ENCODE measurements around the gene MSL3B.

The MSL3B gene

GRCh38 chr2:233867993-233868532 lies at the start of gene MSL3B (continued):
- peak; percentile 99 for TF ChIP-seq HNRNPLL (IDR thresholded peaks at IDR 0.05; ENCODE audit: low read depth, low read length, poor library complexity, severe bottlenecking)
- TF ChIP-seq STAG1 (CRISPR knock-in tag; IDR thresholded peaks at IDR 0.05; ENCODE audit: borderline replicate concordance), result no peak
- TF ChIP-seq PRMT5 (CRISPR knock-in tag; IDR thresholded peaks at IDR 0.05), result no peak
- no peak for TF ChIP-seq TCF7L2 (IDR thresholded peaks at IDR 0.05; ENCODE audit: low read depth, low read length)
- TF ChIP-seq ZNF282 (CRISPR knock-in tag; IDR thresholded peaks at IDR 0.05), result no peak
- no peak for TF ChIP-seq ZBTB8A (IDR thresholded peaks at IDR 0.05; ENCODE audit: partially characterized antibody)
- no peak for TF ChIP-seq RNF219 (CRISPR knock-in tag; IDR thresholded peaks at IDR 0.05)
- no peak for TF ChIP-seq EP300 (IDR thresholded peaks at IDR 0.05; ENCODE audit: low read length)
- no peak for TF ChIP-seq HES1 (IDR thresholded peaks at IDR 0.05; ENCODE audit: low read depth)
- peak; percentile 45; the same call in 1 of the 2 replicates for TF ChIP-seq HCFC1 (IDR thresholded peaks at IDR 0.05; ENCODE audit: low read depth, low read length)
- no peak for TF ChIP-seq ZNF232 (CRISPR knock-in tag; IDR thresholded peaks at IDR 0.05)
- no peak for TF ChIP-seq ZNF146 (CRISPR knock-in tag; IDR thresholded peaks at IDR 0.05; ENCODE audit: unreplicated experiment)
- TF ChIP-seq DIDO1 (tag; IDR thresholded peaks at IDR 0.05; ENCODE audit: low read depth), result no peak
- TF ChIP-seq PURB (CRISPR knock-in tag; IDR thresholded peaks at IDR 0.05; ENCODE audit: low read depth), result no peak
- no peak for TF ChIP-seq MEF2D (tag; conservative IDR thresholded peaks at IDR 0.05; ENCODE audit: low read depth)
- no peak for TF ChIP-seq NFIX (CRISPR knock-in tag; IDR thresholded peaks at IDR 0.05; ENCODE audit: low read depth)
- TF ChIP-seq NCOA4 (IDR thresholded peaks at IDR 0.05; ENCODE audit: partially characterized antibody), result no peak
- no peak for TF ChIP-seq STAT5B (CRISPR knock-in tag; IDR thresholded peaks at IDR 0.05)
- TF ChIP-seq EGR1 (conservative IDR thresholded peaks at IDR 0.05), result peak; percentile 75
- no peak for TF ChIP-seq BRD4 (IDR thresholded peaks at IDR 0.05)
- TF ChIP-seq PML (IDR thresholded peaks at IDR 0.05; ENCODE audit: low read length), result no peak
- no peak for TF ChIP-seq PTTG1 (tag; IDR thresholded peaks at IDR 0.05; ENCODE audit: low read depth)
- no peak for TF ChIP-seq ZZZ3 (IDR thresholded peaks at IDR 0.05)
- TF ChIP-seq ZBTB33 (CRISPR knock-in tag; IDR thresholded peaks at IDR 0.05), result no peak
- TF ChIP-seq ZNF316 (IDR thresholded peaks at IDR 0.05), result no peak
- no peak for TF ChIP-seq SRSF1 (IDR thresholded peaks at IDR 0.05; ENCODE audit: low read depth, low read length)
- no peak for TF ChIP-seq ZNF23 (CRISPR knock-in tag; IDR thresholded peaks at IDR 0.05)
- TF ChIP-seq SOX6 (IDR thresholded peaks at IDR 0.05), result peak; percentile 54
- no peak; the same call in 1 of the 2 replicates for TF ChIP-seq SIN3B (IDR thresholded peaks at IDR 0.05; ENCODE audit: low read depth)

Measured in K562 (cell line).